HEK293 (cell line): ENCODE measurements around the gene CACNA2D4.

Source experiments
- CTCF ChIA-PET: fragments of 350-600 bp; formaldehyde crosslinking; extraction: SDS; loops from one replicate; lab custom pipeline; 2021; ENCODE audit warnings: antibody characterized with exemption; lab: Yijun Ruan, JAX
- POLR2A ChIA-PET: fragments of 300-600 bp; formaldehyde crosslinking; extraction: SDS; loops from one replicate; lab custom pipeline; 2020; ENCODE audit warnings: antibody characterized with exemption, inconsistent platforms; lab: Yijun Ruan, JAX
- H3K27ac ChIP-seq: fragments of 200-500 bp; sonication (Bioruptor generic); 2 replicates; pipeline ENCODE4 v1.5.1; 2014; ENCODE audit warnings: low read depth, low read length, control low read depth, inconsistent platforms; ENCODE audit errors: extremely low read depth
- H3K36me3 ChIP-seq, 2 experiments: fragments of 200-500 bp in 1 of 2; sonication (Bioruptor generic) in 1 of 2; 1 replicate in 1 of 2; 2 replicates in 1 of 2; pipeline ENCODE4 v1.5.1; 2014 to 2017; ENCODE audit warnings: inconsistent platforms in 2 of 2, low read length in 2 of 2; ENCODE audit not compliant: control insufficient read depth in 2 of 2, insufficient read depth in 1 of 2
- H3K4me1 ChIP-seq: fragments of 200-500 bp; sonication (Bioruptor generic); 2 replicates; pipeline ENCODE4 v1.5.1; 2014; ENCODE audit warnings: mild to moderate bottlenecking, low read length, inconsistent platforms; ENCODE audit not compliant: control insufficient read depth, insufficient read depth
- H3K4me3 ChIP-seq: 2 replicates; pipeline ENCODE4 v1.5.1; 2011; ENCODE audit warnings: low read depth, mild to moderate bottlenecking, control low read depth, low read length, moderate library complexity
- H3K9me3 ChIP-seq: fragments of 200-500 bp; sonication (Bioruptor generic); 2 replicates; pipeline ENCODE4 v1.5.1; 2014; ENCODE audit warnings: low read depth, low read length, inconsistent platforms; ENCODE audit not compliant: control insufficient read depth, insufficient read depth
- MZF1 ChIP-seq: fragments of 450-650 bp; formaldehyde crosslinking; IDR thresholded peaks from 2 replicates; pipeline ENCODE4 v1.5.1; 2017; ENCODE audit warnings: missing biosample characterization, missing genetic modification characterization, borderline replicate concordance
- SCRT1 ChIP-seq: fragments of 450-650 bp; formaldehyde crosslinking; IDR thresholded peaks from 2 replicates; pipeline ENCODE4 v1.5.1; 2016; ENCODE audit warnings: missing biosample characterization, missing genetic modification characterization, borderline replicate concordance
- TRIM28 ChIP-seq: IDR thresholded peaks from 2 replicates; pipeline ENCODE4 v1.6.1; 2011; ENCODE audit warnings: low read length, control low read depth, borderline replicate concordance
- YY2 ChIP-seq: fragments of 450-650 bp; formaldehyde crosslinking; IDR thresholded peaks from 2 replicates; pipeline ENCODE4 v1.5.1; 2016; ENCODE audit warnings: missing biosample characterization, missing genetic modification characterization
- ZBTB10 ChIP-seq: fragments of 450-650 bp; formaldehyde crosslinking; IDR thresholded peaks from 2 replicates; pipeline ENCODE4 v1.5.1; 2016; ENCODE audit warnings: missing biosample characterization, missing genetic modification characterization
- ZBTB20 ChIP-seq: fragments of 450-650 bp; formaldehyde crosslinking; IDR thresholded peaks from 2 replicates; pipeline ENCODE4 v1.5.1; 2016; ENCODE audit warnings: missing biosample characterization, missing genetic modification characterization
- ZBTB21 ChIP-seq: fragments of 450-650 bp; formaldehyde crosslinking; IDR thresholded peaks from 2 replicates; pipeline ENCODE4 v1.5.1; 2017; ENCODE audit warnings: missing biosample characterization, missing genetic modification characterization
- ZBTB6 ChIP-seq: fragments of 450-650 bp; formaldehyde crosslinking; IDR thresholded peaks from 2 replicates; pipeline ENCODE4 v1.5.1; 2017; ENCODE audit warnings: missing biosample characterization, missing genetic modification characterization
- ZBTB8A ChIP-seq: fragments of 450-650 bp; formaldehyde crosslinking; IDR thresholded peaks from 2 replicates; pipeline ENCODE4 v1.5.1; 2016; ENCODE audit warnings: missing biosample characterization, missing genetic modification characterization
- ZEB2 ChIP-seq: fragments of 450-650 bp; formaldehyde crosslinking; IDR thresholded peaks from 2 replicates; pipeline ENCODE4 v1.5.1; 2016; ENCODE audit warnings: missing biosample characterization, missing genetic modification characterization
- ZNF148 ChIP-seq: fragments of 450-650 bp; formaldehyde crosslinking; IDR thresholded peaks from 2 replicates; pipeline ENCODE4 v1.5.0; 2017; ENCODE audit warnings: missing biosample characterization, missing genetic modification characterization, borderline replicate concordance
- ZNF175 ChIP-seq: fragments of 450-650 bp; formaldehyde crosslinking; IDR thresholded peaks from 2 replicates; pipeline ENCODE4 v1.5.1; 2016; ENCODE audit warnings: missing biosample characterization, missing genetic modification characterization
- ZNF274 ChIP-seq, 2 experiments: fragments of 200-500 bp in 1 of 2; fragments of 450-650 bp in 1 of 2; sonication (Bioruptor generic) in 1 of 2; formaldehyde crosslinking in 1 of 2; IDR thresholded peaks; 2 replicates each; pipeline versions ENCODE4 v1.5.1 to v1.6.1; 2014 to 2016; ENCODE audit warnings: borderline replicate concordance in 1 of 2, inconsistent platforms in 1 of 2, low read length in 1 of 2, missing biosample characterization in 1 of 2, missing genetic modification characterization in 1 of 2
- ZNF37A ChIP-seq: fragments of 450-650 bp; IDR thresholded peaks from 2 replicates; pipeline ENCODE4 v1.5.1; 2018; ENCODE audit warnings: missing biosample characterization, missing genetic modification characterization
- ZNF416 ChIP-seq: fragments of 450-650 bp; formaldehyde crosslinking; IDR thresholded peaks from 2 replicates; pipeline ENCODE4 v1.5.1; 2016; ENCODE audit warnings: missing biosample characterization, missing genetic modification characterization
- ZNF501 ChIP-seq: fragments of 450-650 bp; formaldehyde crosslinking; IDR thresholded peaks from 2 replicates; pipeline ENCODE4 v1.5.1; 2016; ENCODE audit warnings: missing biosample characterization, missing genetic modification characterization
- ZNF514 ChIP-seq: fragments of 450-650 bp; formaldehyde crosslinking; IDR thresholded peaks from 2 replicates; pipeline ENCODE4 v1.5.1; 2016; ENCODE audit warnings: missing biosample characterization, missing genetic modification characterization
- ZNF600 ChIP-seq: fragments of 450-650 bp; formaldehyde crosslinking; IDR thresholded peaks from 2 replicates; pipeline ENCODE4 v1.5.1; 2016; ENCODE audit warnings: missing biosample characterization, missing genetic modification characterization
- ZNF621 ChIP-seq: fragments of 450-650 bp; formaldehyde crosslinking; IDR thresholded peaks from 2 replicates; pipeline ENCODE4 v1.5.1; 2017; ENCODE audit warnings: missing biosample characterization, missing genetic modification characterization
- ZNF629 ChIP-seq: fragments of 450-650 bp; formaldehyde crosslinking; IDR thresholded peaks from 2 replicates; pipeline ENCODE4 v1.5.1; 2017; ENCODE audit warnings: missing biosample characterization, missing genetic modification characterization
- ZNF707 ChIP-seq: fragments of 450-650 bp; formaldehyde crosslinking; IDR thresholded peaks from 2 replicates; pipeline ENCODE4 v1.5.1; 2016; ENCODE audit warnings: missing biosample characterization, missing genetic modification characterization
- ZNF747 ChIP-seq: fragments of 450-650 bp; formaldehyde crosslinking; IDR thresholded peaks from 2 replicates; pipeline ENCODE4 v1.5.1; 2016; ENCODE audit warnings: missing biosample characterization, missing genetic modification characterization
- ZNF768 ChIP-seq: fragments of 450-650 bp; formaldehyde crosslinking; IDR thresholded peaks from 2 replicates; pipeline ENCODE4 v1.5.1; 2018; ENCODE audit warnings: missing biosample characterization, mild to moderate bottlenecking, missing genetic modification characterization
- ZNF791 ChIP-seq: fragments of 450-650 bp; formaldehyde crosslinking; IDR thresholded peaks from 2 replicates; pipeline ENCODE4 v1.5.1; 2016; ENCODE audit warnings: missing biosample characterization, missing genetic modification characterization
- ZNF843 ChIP-seq: fragments of 450-650 bp; formaldehyde crosslinking; IDR thresholded peaks from 2 replicates; pipeline ENCODE4 v1.5.1; 2016; ENCODE audit warnings: missing biosample characterization, missing genetic modification characterization
- ZSCAN23 ChIP-seq: fragments of 450-650 bp; formaldehyde crosslinking; IDR thresholded peaks from 2 replicates; pipeline ENCODE4 v1.5.1; 2016; ENCODE audit warnings: missing biosample characterization, missing genetic modification characterization
- ZSCAN30 ChIP-seq: fragments of 450-650 bp; IDR thresholded peaks from 2 replicates; pipeline ENCODE4 v1.5.1; 2018; ENCODE audit warnings: missing biosample characterization, mild to moderate bottlenecking, missing genetic modification characterization, moderate library complexity
- ZSCAN4 ChIP-seq: fragments of 450-650 bp; formaldehyde crosslinking; IDR thresholded peaks from 2 replicates; pipeline ENCODE4 v1.5.1; 2017; ENCODE audit warnings: missing biosample characterization, missing genetic modification characterization
- ZXDB ChIP-seq: fragments of 450-650 bp; formaldehyde crosslinking; IDR thresholded peaks from 2 replicates; pipeline ENCODE4 v1.5.1; 2016; ENCODE audit warnings: missing biosample characterization, missing genetic modification characterization

The CACNA2D4 gene

GRCh38 chr12:1766110-1766509, 152.3 kb downstream of the CACNA2D4 start (continued):
- TF ChIP-seq ZNF148, result no peak
- no peak for TF ChIP-seq ZNF274 (IDR thresholded peaks at IDR 0.05; ENCODE audit: low read length)
- TF ChIP-seq ZNF274 (tag by site-specific recombination; IDR thresholded peaks at IDR 0.05; ENCODE audit: borderline replicate concordance), result no peak
- TF ChIP-seq ZNF629 (tag by site-specific recombination), result no peak
- TF ChIP-seq ZBTB8A (tag by site-specific recombination), result no peak
- TF ChIP-seq YY2 (tag by site-specific recombination), result no peak
- TF ChIP-seq ZNF416 (tag by site-specific recombination), result no peak
- TF ChIP-seq SCRT1 (tag by site-specific recombination), result no peak
- TF ChIP-seq ZNF514 (tag by site-specific recombination), result no peak
- no peak for TF ChIP-seq ZBTB10
- no peak for TF ChIP-seq ZBTB6 (tag by site-specific recombination)

- Histone ChIP-seq H3K4me1 (peaks cover 16% of the 10 kb centered on the region), H3K9me3 (no peaks in the 10 kb centered on the region), H3K36me3 (peaks cover 0 to 4% of the 10 kb centered on the region in 2 experiments; a peak in 1 of 3 replicates), H3K27ac (no peak overlapping the region), H3K4me3 (no peak overlapping the region)
- TF ChIP-seq ZNF600 (tag by site-specific recombination), result 0 out of 2 replicates have a peak, but pooled peaks have one; percentile 35
- TF ChIP-seq ZNF843 (tag by site-specific recombination), result no peak
- TF ChIP-seq ZSCAN30, result no peak
- TF ChIP-seq ZBTB21 (tag by site-specific recombination), result no peak
- peak; percentile 72 for TF ChIP-seq ZBTB20 (tag by site-specific recombination)
- TF ChIP-seq ZSCAN23 (tag by site-specific recombination), result no peak
- no peak for TF ChIP-seq ZNF747
- CTCF ChIA-PET, result no interaction called here
- POLR2A ChIA-PET, result no interaction called here
Observed at GRCh38 chr12:1763153-1763552, 155.3 kb downstream of the CACNA2D4 start.

- H3K36me3 ChIP-seq, result peaks cover 4 to 10% of the 10 kb centered on the region in 2 experiments; a peak in 2 of 3 replicates
- H3K4me3 ChIP-seq, result no peak overlapping the region
- no peak overlapping the region for H3K27ac ChIP-seq
- POLR2A ChIA-PET, result no interaction called here
- H3K4me1 ChIP-seq, result peaks cover 13% of the 10 kb centered on the region; the same call in 1 of the 2 replicates
- CTCF ChIA-PET, result interaction anchor here (0.6 to 0.8 kb wide), 3 partner anchors 109 to 321 kb away, joined by 3 to 4 read pairs (median 3); no protein-coding TSS in a partner anchor
- no peaks in the 10 kb centered on the region for H3K9me3 ChIP-seq
- no peak for TF ChIP-seq MZF1 (tag by site-specific recombination)
- no peak for TF ChIP-seq ZSCAN30
- no peak for TF ChIP-seq ZBTB21 (tag by site-specific recombination)
- TF ChIP-seq ZNF621 (tag by site-specific recombination), result no peak
- TF ChIP-seq ZEB2, result no peak
- no peak for TF ChIP-seq ZNF501 (tag by site-specific recombination)
- TF ChIP-seq ZNF791 (tag by site-specific recombination), result no peak
- TF ChIP-seq ZNF37A (tag by site-specific recombination), result no peak
- no peak for TF ChIP-seq ZNF707 (tag by site-specific recombination)
- no peak for TF ChIP-seq TRIM28
- no peak for TF ChIP-seq ZSCAN4 (tag by site-specific recombination)
- no peak for TF ChIP-seq ZNF768
- no peak for TF ChIP-seq ZNF175 (tag by site-specific recombination)
- TF ChIP-seq ZXDB (tag by site-specific recombination), result no peak
Observed at GRCh38 chr12:1761857-1762256, 156.6 kb downstream of the CACNA2D4 start.
